Measurements from ENCODE around the gene BTAF1.

The BTAF1 gene

GRCh38 chr10:91908337-91909116, 15.0 kb upstream of the BTAF1 start:
- peak; percentile 40 for DNase-seq (ENCODE audit: low read depth)

- DNase-seq (ENCODE audit: low read depth): no peak
Observed at GRCh38 chr10:91909117-91909677, 14.4 kb upstream of the BTAF1 start, which contains the start of gene FGFBP3. Gene FGFBP3 (minus strand): TSS chr10:91909486. CDS start chr10:91908969, 517 bp downstream.

GRCh38 chr10:91910467-91910866, 13.1 kb upstream of the BTAF1 start:
- no peak for DNase-seq (ENCODE audit: low read depth)

GRCh38 chr10:91919651-91920050, 3.9 kb upstream of the BTAF1 start:
- no peak for DNase-seq (ENCODE audit: low read depth)

GRCh38 chr10:91924212-91925021, 847 bp downstream of the BTAF1 start:
- DNase-seq (ENCODE audit: low read depth): no peak

- DNase-seq (ENCODE audit: low read depth): no peak
Observed at GRCh38 chr10:91925022-91925320, 1.4 kb downstream of the BTAF1 start.

GRCh38 chr10:91930939-91931338, 7.4 kb downstream of the BTAF1 start:
- DNase-seq (ENCODE audit: low read depth): no peak

GRCh38 chr10:91931526-91932190, 8.1 kb downstream of the BTAF1 start:
- no peak for DNase-seq (ENCODE audit: low read depth)

- DNase-seq (ENCODE audit: low read depth): no peak
Observed at GRCh38 chr10:91932737-91933136, 9.2 kb downstream of the BTAF1 start.

- DNase-seq (ENCODE audit: low read depth): no peak
Observed at GRCh38 chr10:91935886-91936285, 12.3 kb downstream of the BTAF1 start.

GRCh38 chr10:91939653-91940052, 16.1 kb downstream of the BTAF1 start:
- DNase-seq (ENCODE audit: low read depth): no peak

GRCh38 chr10:91941426-91941825, 17.9 kb downstream of the BTAF1 start:
- DNase-seq (ENCODE audit: low read depth): no peak

GRCh38 chr10:91944880-91945630, 21.5 kb downstream of the BTAF1 start:
- DNase-seq (ENCODE audit: low read depth): peak; percentile 41

GRCh38 chr10:91953600-91954160, 30.1 kb downstream of the BTAF1 start:
- DNase-seq (ENCODE audit: low read depth): no peak

GRCh38 chr10:91955114-91955513, 31.5 kb downstream of the BTAF1 start:
- no peak for DNase-seq (ENCODE audit: low read depth)

GRCh38 chr10:91957091-91957490, 33.5 kb downstream of the BTAF1 start:
- no peak for DNase-seq (ENCODE audit: low read depth)

- DNase-seq (ENCODE audit: low read depth): no peak
Observed at GRCh38 chr10:91969297-91969696, 45.7 kb downstream of the BTAF1 start.

- DNase-seq (ENCODE audit: low read depth): peak; percentile 49
Observed at GRCh38 chr10:91974960-91975359, 51.4 kb downstream of the BTAF1 start.

- DNase-seq (ENCODE audit: low read depth): no peak
Observed at GRCh38 chr10:91975438-91975837, 51.9 kb downstream of the BTAF1 start.

GRCh38 chr10:91976317-91977051, 52.9 kb downstream of the BTAF1 start:
- no peak for DNase-seq (ENCODE audit: low read depth)

GRCh38 chr10:91977491-91977890, 53.9 kb downstream of the BTAF1 start:
- no peak for DNase-seq (ENCODE audit: low read depth)
